Measurements from ENCODE around the gene HLA-DQA1.

Gene HLA-DQA1

GRCh38 chr6:32689531-32690501 lies 52.6 kb downstream of the HLA-DQA1 start:
- H4K20me1 ChIP-seq (ENCODE audit: insufficient read depth, low read length, poor library complexity, severe bottlenecking), result no peaks in the 10 kb centered on the region
- H3K4me3 ChIP-seq (ENCODE audit: low read length, poor library complexity, severe bottlenecking), result no peak overlapping the region
- TF ChIP-seq EZH2phosphoT487 (IDR thresholded peaks at IDR 0.05; ENCODE audit: borderline replicate concordance), result no peak
- TF ChIP-seq CTCF (conservative IDR thresholded peaks at IDR 0.05; ENCODE audit: low read length), result no peak
- no peak overlapping the region for H3K9ac ChIP-seq (ENCODE audit: low read depth, low read length, poor library complexity, severe bottlenecking)
- H3F3A ChIP-seq (ENCODE audit: low read depth), result no peaks in the 10 kb centered on the region
- peaks cover 5% of the 10 kb centered on the region for H3K4me1 ChIP-seq (ENCODE audit: insufficient read depth, low read length, poor library complexity, severe bottlenecking)
- H3K9me3 ChIP-seq (ENCODE audit: insufficient read depth, low read depth, low read length), result no peaks in the 10 kb centered on the region
- H3K27me3 ChIP-seq (ENCODE audit: insufficient read depth, low read length, poor library complexity, severe bottlenecking), result no peaks in the 10 kb centered on the region
- H2AFZ ChIP-seq (ENCODE audit: low read length), result no peak overlapping the region
- H3K9me2 ChIP-seq (replicated peaks; ENCODE audit: low read depth, low read length), result no peaks in the 10 kb centered on the region
- H3K4me2 ChIP-seq (ENCODE audit: low read depth, low read length, poor library complexity, severe bottlenecking), result no peak overlapping the region
- H3K79me2 ChIP-seq (ENCODE audit: insufficient read depth, low read length), result no peaks in the 10 kb centered on the region
- no peaks in the 10 kb centered on the region for H3K36me3 ChIP-seq (ENCODE audit: insufficient read depth, low read length)

- H3K79me2 ChIP-seq (ENCODE audit: insufficient read depth, low read length), result no peaks in the 10 kb centered on the region
- H3K9me3 ChIP-seq (ENCODE audit: insufficient read depth, low read depth, low read length), result no peaks in the 10 kb centered on the region
- H3F3A ChIP-seq (ENCODE audit: low read depth), result no peaks in the 10 kb centered on the region
Observed at GRCh38 chr6:32692019-32692418, 54.8 kb downstream of the HLA-DQA1 start.

More at GRCh38 chr6:32692019-32692418, 54.8 kb downstream of the HLA-DQA1 start:
- H3K4me2 ChIP-seq (ENCODE audit: low read depth, low read length, poor library complexity, severe bottlenecking), result no peak overlapping the region
- H3K9me2 ChIP-seq (replicated peaks; ENCODE audit: low read depth, low read length), result no peaks in the 10 kb centered on the region
- H3K4me1 ChIP-seq (ENCODE audit: insufficient read depth, low read length, poor library complexity, severe bottlenecking), result no peaks in the 10 kb centered on the region
- H3K36me3 ChIP-seq (ENCODE audit: insufficient read depth, low read length), result no peaks in the 10 kb centered on the region
- no peak overlapping the region for H2AFZ ChIP-seq (ENCODE audit: low read length)
- H3K9ac ChIP-seq (ENCODE audit: low read depth, low read length, poor library complexity, severe bottlenecking), result no peak overlapping the region
- TF ChIP-seq EZH2phosphoT487 (IDR thresholded peaks at IDR 0.05; ENCODE audit: borderline replicate concordance) (no peak), CTCF (conservative IDR thresholded peaks at IDR 0.05; ENCODE audit: low read length) (peak; percentile 89)
- no peaks in the 10 kb centered on the region for H4K20me1 ChIP-seq (ENCODE audit: insufficient read depth, low read length, poor library complexity, severe bottlenecking)
- no peaks in the 10 kb centered on the region for H3K27me3 ChIP-seq (ENCODE audit: insufficient read depth, low read length, poor library complexity, severe bottlenecking)
- H3K4me3 ChIP-seq (ENCODE audit: low read length, poor library complexity, severe bottlenecking), result no peak overlapping the region
